Measurements from ENCODE around the gene TSPAN18.

TSPAN18 gene

GRCh38 chr11:44928816-44929215 is 202.1 kb downstream of the TSPAN18 start:
- TF ChIP-seq CTCF (IDR thresholded peaks at IDR 0.05; ENCODE audit: borderline replicate concordance, insufficient read depth, low read depth, low read length) = no peak
- no peak overlapping the region for H3K4me3 ChIP-seq (ENCODE audit: low read depth, low read length)

GRCh38 chr11:44930588-44931302 is 204.0 kb downstream of the TSPAN18 start:
- H3K4me3 ChIP-seq (ENCODE audit: low read depth, low read length) = no peak overlapping the region
- TF ChIP-seq CTCF (IDR thresholded peaks at IDR 0.05; ENCODE audit: borderline replicate concordance, insufficient read depth, low read depth, low read length) = no peak

- no peak overlapping the region for H3K4me3 ChIP-seq (ENCODE audit: low read depth, low read length)
- no peak for TF ChIP-seq CTCF (IDR thresholded peaks at IDR 0.05; ENCODE audit: borderline replicate concordance, insufficient read depth, low read depth, low read length)
Measured at GRCh38 chr11:44931466-44931865, 204.7 kb downstream of the TSPAN18 start.

- no peak for TF ChIP-seq CTCF (IDR thresholded peaks at IDR 0.05; ENCODE audit: borderline replicate concordance, insufficient read depth, low read depth, low read length)
- H3K4me3 ChIP-seq (ENCODE audit: low read depth, low read length) = no peak overlapping the region
Measured at GRCh38 chr11:44934110-44934509, 207.3 kb downstream of the TSPAN18 start.

GRCh38 chr11:44934735-44935250 is 208.0 kb downstream of the TSPAN18 start:
- TF ChIP-seq CTCF (IDR thresholded peaks at IDR 0.05; ENCODE audit: borderline replicate concordance, insufficient read depth, low read depth, low read length) = no peak

GRCh38 chr11:44936525-44936924 is 209.8 kb downstream of the TSPAN18 start:
- no peak overlapping the region for H3K4me3 ChIP-seq (ENCODE audit: low read depth, low read length)
- TF ChIP-seq CTCF (IDR thresholded peaks at IDR 0.05; ENCODE audit: borderline replicate concordance, insufficient read depth, low read depth, low read length) = peak; percentile 91

More at GRCh38 chr11:44934735-44935250, 208.0 kb downstream of the TSPAN18 start:
- no peak overlapping the region for H3K4me3 ChIP-seq (ENCODE audit: low read depth, low read length)

- no peak for TF ChIP-seq CTCF (IDR thresholded peaks at IDR 0.05; ENCODE audit: borderline replicate concordance, insufficient read depth, low read depth, low read length)
- no peak overlapping the region for H3K4me3 ChIP-seq (ENCODE audit: low read depth, low read length)
Measured at GRCh38 chr11:44936951-44937543, 210.3 kb downstream of the TSPAN18 start.
